ENCODE data around the gene UPP2. TPM values are rescaled to one million over a fixed set of nuclear protein-coding genes. Genes with fewer than 3 reads are reported as not detected.

The UPP2 gene
- total and polyA plus RNA-seq, 10 donors = 0.02 TPM; not detected in 9

- Histone ChIP-seq H3K4me3 (no peak overlapping the region), H3K36me3 (no peaks in the 10 kb centered on the region), H3K4me1 (no peaks in the 10 kb centered on the region), H3K27me3 (replicated peaks in 1 of 7) (no peaks in the 10 kb centered on the region), H3K9me3 (peaks cover 0 to 12% (median 5%) of the 10 kb centered on the region in 8 donors), H3K27ac (no peak overlapping the region)
- TF ChIP-seq POLR2AphosphoS5 (IDR thresholded peaks at IDR 0.05) (no peak), CTCF (IDR thresholded peaks at IDR 0.05 in 8 of 11, conservative IDR thresholded peaks at IDR 0.05 in 3 of 11) (no peak), POLR2A (IDR thresholded peaks at IDR 0.05) (no peak)
- no peak for DNase-seq
- intact Hi-C loops (cut with DNase I; ENCODE audit: low total_unique reads) = no loop called here
- WGBS, 5 donors = 88 to 95% (median 94%) methylated on average over 13 of the region's 13 CpGs
Measured at GRCh38 chr2:158144914-158145625, 43.4 kb downstream of the UPP2 start.

GRCh38 chr2:158153270-158154015, 51.8 kb downstream of the UPP2 start:
- 72 to 80% (median 78%) methylated on average over 3 of the region's 3 CpGs for WGBS, 5 donors
- H3K9me3 ChIP-seq = peaks cover 0 to 12% (median 0%) of the 10 kb centered on the region in 8 donors
- intact Hi-C loops (cut with DNase I; ENCODE audit: low total_unique reads) = no loop called here

GRCh38 chr2:158154596-158154995, 52.9 kb downstream of the UPP2 start:
- Histone ChIP-seq H3K4me1 (no peaks in the 10 kb centered on the region), H3K4me3 (no peak overlapping the region), H3K27me3 (replicated peaks in 1 of 7) (no peaks in the 10 kb centered on the region), H3K36me3 (no peaks in the 10 kb centered on the region), H3K27ac (no peak overlapping the region), H3K9me3 (peaks cover 0 to 12% (median 0%) of the 10 kb centered on the region in 8 donors)
- TF ChIP-seq CTCF (IDR thresholded peaks at IDR 0.05 in 8 of 11, conservative IDR thresholded peaks at IDR 0.05 in 3 of 11) (no peak), POLR2AphosphoS5 (IDR thresholded peaks at IDR 0.05) (no peak), POLR2A (IDR thresholded peaks at IDR 0.05) (no peak)
- intact Hi-C loops (cut with DNase I; ENCODE audit: low total_unique reads) = no loop called here
- no peak for DNase-seq

More at GRCh38 chr2:158153270-158154015, 51.8 kb downstream of the UPP2 start:
- DNase-seq = no peak
- TF ChIP-seq POLR2A (IDR thresholded peaks at IDR 0.05) (no peak), CTCF (IDR thresholded peaks at IDR 0.05 in 8 of 11, conservative IDR thresholded peaks at IDR 0.05 in 3 of 11) (no peak), POLR2AphosphoS5 (IDR thresholded peaks at IDR 0.05) (no peak)
- no peaks in the 10 kb centered on the region for H3K4me1 ChIP-seq
- H3K27ac ChIP-seq = no peak overlapping the region
- no peak overlapping the region for H3K4me3 ChIP-seq
- H3K36me3 ChIP-seq = no peaks in the 10 kb centered on the region
- H3K27me3 ChIP-seq (replicated peaks in 1 of 7) = no peaks in the 10 kb centered on the region

GRCh38 chr2:158172719-158173118, 71.0 kb downstream of the UPP2 start:
- intact Hi-C loops (cut with DNase I; ENCODE audit: low total_unique reads) = no loop called here
- TF ChIP-seq CTCF (IDR thresholded peaks at IDR 0.05 in 8 of 11, conservative IDR thresholded peaks at IDR 0.05 in 3 of 11) (no peak), POLR2A (IDR thresholded peaks at IDR 0.05) (no peak), POLR2AphosphoS5 (IDR thresholded peaks at IDR 0.05) (no peak)
- 36 to 44% (median 41%) methylated on average over 2 of the region's 2 CpGs for WGBS, 5 donors

More at GRCh38 chr2:158172719-158173118, 71.0 kb downstream of the UPP2 start:
- Histone ChIP-seq H3K27ac (no peak overlapping the region), H3K36me3 (no peaks in the 10 kb centered on the region), H3K4me1 (no peaks in the 10 kb centered on the region), H3K9me3 (no peaks in the 10 kb centered on the region), H3K27me3 (replicated peaks in 1 of 7) (no peaks in the 10 kb centered on the region), H3K4me3 (no peak overlapping the region)
- no peak for DNase-seq

All from spleen (tissue), 11 donors.